Stomach (tissue), 9 donors: ENCODE data around the gene SEMA3A. TPM values are rescaled to one million over a fixed set of nuclear protein-coding genes. Genes with fewer than 3 reads are reported as not detected.

Experiments
- DNase-seq, 2 donors: peaks; one replicate each; pipeline versions ENCODE4 v3.0.0 to v3.0.0-alpha.2; 2013 to 2019
- H3K27ac ChIP-seq, 5 donors: fragments of 200-600 bp in 4 of 5; sonication (generic) in 4 of 5; one replicate each; pipeline ENCODE4 v1.5.1; 2013 to 2019; ENCODE audit warnings: mild to moderate bottlenecking in 1 of 5, moderate library complexity in 1 of 5
- H3K27me3 ChIP-seq, 3 donors: fragments of 200-600 bp; sonication (generic); one replicate each; pipeline ENCODE4 v1.5.1; 2017 to 2019; ENCODE audit warnings: mixed run types in 1 of 3
- H3K36me3 ChIP-seq, 4 donors: fragments of 200-600 bp; sonication (generic); 1 replicate in 3 of 4; 2 replicates in 1 of 4; pipeline ENCODE4 v1.5.1; 2016 to 2019
- H3K4me1 ChIP-seq, 4 donors: fragments of 200-600 bp; sonication (generic); one replicate each; pipeline ENCODE4 v1.5.1; 2016 to 2019
- H3K4me3 ChIP-seq, 4 donors: fragments of 200-600 bp; sonication (generic) in 3 of 4; one replicate each; pipeline ENCODE4 v1.5.1; 2016 to 2019; ENCODE audit warnings: mild to moderate bottlenecking in 1 of 4
- H3K9me3 ChIP-seq, 4 donors: fragments of 200-600 bp; sonication (generic); one replicate each; pipeline ENCODE4 v1.5.1; 2016 to 2019
- CTCF ChIP-seq, 7 experiments: fragments of 450-650 bp in 4 of 7; fragments of 200-600 bp in 3 of 7; sonication (generic) in 3 of 7; IDR thresholded peaks; one replicate each; pipeline ENCODE4 v1.5.1; 2016 to 2019; ENCODE audit warnings: antibody characterized with exemption in 7 of 7, control low read depth in 2 of 7, mild to moderate bottlenecking in 1 of 7
- EP300 ChIP-seq: sonication (generic); formaldehyde crosslinking; IDR thresholded peaks from one replicate; pipeline ENCODE4 v1.6.1; 2017; ENCODE audit warnings: antibody characterized with exemption
- POLR2A ChIP-seq, 4 donors: fragments of 450-650 bp; IDR thresholded peaks; one replicate each; pipeline ENCODE4 v1.6.1; 2016; ENCODE audit warnings: antibody characterized with exemption in 4 of 4, control low read depth in 2 of 4, mild to moderate bottlenecking in 1 of 4, moderate library complexity in 1 of 4
- POLR2AphosphoS5 ChIP-seq, 3 donors: sonication (generic); formaldehyde crosslinking; IDR thresholded peaks; one replicate each; pipeline ENCODE4 v1.6.1; 2016; ENCODE audit warnings: antibody characterized with exemption in 3 of 3
- WGBS, 5 donors: extraction: QIAGEN DNeasy Blood & Tissue Kit in 3 of 5; methylation state at CpG; one replicate each; pipeline versions ENCODE4 v1.1.5 to v1.1.7; 2013 to 2018; 5-methylcytosine and 5-hydroxymethylcytosine counted together
- intact Hi-C: fragments of 100-400 bp; cut with DNase I; formaldehyde crosslinking; loops from one replicate; pipeline ENCODE4 v1.15.1; 2023; ENCODE audit warnings: low total_unique reads
- polyA plus RNA-seq, 3 donors: library from polyadenylated mRNA; stranded (reverse); fragments of 200-250 nt; gene quantifications; one replicate each; pipeline ENCODE4 v1.2.3, GENCODE V29; 2013
- total RNA-seq, 5 donors: library from RNA; depleted of rRNA; stranded (reverse); fragments of >200 nt; gene quantifications; one replicate each; pipeline versions ENCODE4 v1.1.0 to v1.2.3, GENCODE V29; 2014 to 2016
- donor health status: healthy with polysubstance abuse.
- donor health status: Bipolar disorder and iron deficiency.
- donor health status: healthy.

Gene SEMA3A
- total and polyA plus RNA-seq, 8 donors, result 0.31 to 34.8 (median 2.8) TPM

- TF ChIP-seq CTCF (IDR thresholded peaks at IDR 0.05) (no peak), POLR2A (IDR thresholded peaks at IDR 0.05) (no peak), POLR2AphosphoS5 (IDR thresholded peaks at IDR 0.05) (no peak), EP300 (no peak)
- DNase-seq, result no peak
- H3K4me3 ChIP-seq, result no peak overlapping the region
- no peak overlapping the region for H3K27ac ChIP-seq
- H3K9me3 ChIP-seq, result no peaks in the 10 kb centered on the region
- H3K36me3 ChIP-seq, result no peaks in the 10 kb centered on the region
- intact Hi-C loops, result no loop called here
- H3K4me1 ChIP-seq, result peaks cover 0 to 30% (median 8%) of the 10 kb centered on the region in 4 donors
- 70 to 93% (median 77%) methylated on average over 1 of the region's 1 CpG for WGBS, 5 donors
- no peaks in the 10 kb centered on the region for H3K27me3 ChIP-seq
Measured at GRCh38 chr7:84162584-84162983, 32.0 kb downstream of the SEMA3A start.

DNA sequence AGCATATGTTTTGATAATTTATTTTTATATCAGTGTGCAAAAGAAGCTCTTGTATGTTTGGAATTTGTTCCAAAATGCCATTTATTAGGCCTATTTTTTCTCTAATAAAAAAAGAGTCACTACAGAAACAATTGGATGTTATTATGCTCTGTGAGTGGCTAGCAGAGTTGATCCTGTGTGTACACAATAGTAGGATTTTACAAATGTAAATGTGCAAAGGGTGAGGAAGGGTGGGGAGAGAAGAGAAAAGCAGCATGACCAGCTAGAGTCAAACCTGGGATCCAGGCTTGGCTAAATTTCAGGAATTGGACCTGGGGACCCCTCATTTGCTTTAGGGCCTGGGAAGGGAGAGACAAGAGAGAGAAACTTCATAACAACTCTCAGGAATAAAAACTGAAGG, 32.5 kb downstream of the SEMA3A start:
- DNase-seq, result no peak
- no peaks in the 10 kb centered on the region for H3K36me3 ChIP-seq
- no peak overlapping the region for H3K27ac ChIP-seq
- peaks cover 0 to 30% (median 9%) of the 10 kb centered on the region in 4 donors for H3K4me1 ChIP-seq
- H3K4me3 ChIP-seq, result no peak overlapping the region
- intact Hi-C loops, result no loop called here
- no peaks in the 10 kb centered on the region for H3K9me3 ChIP-seq
- H3K27me3 ChIP-seq, result no peaks in the 10 kb centered on the region
- no peak for TF ChIP-seq EP300
- no peak for TF ChIP-seq POLR2AphosphoS5 (IDR thresholded peaks at IDR 0.05)
- TF ChIP-seq CTCF (IDR thresholded peaks at IDR 0.05), result no peak
- TF ChIP-seq POLR2A (IDR thresholded peaks at IDR 0.05), result no peak

DNA sequence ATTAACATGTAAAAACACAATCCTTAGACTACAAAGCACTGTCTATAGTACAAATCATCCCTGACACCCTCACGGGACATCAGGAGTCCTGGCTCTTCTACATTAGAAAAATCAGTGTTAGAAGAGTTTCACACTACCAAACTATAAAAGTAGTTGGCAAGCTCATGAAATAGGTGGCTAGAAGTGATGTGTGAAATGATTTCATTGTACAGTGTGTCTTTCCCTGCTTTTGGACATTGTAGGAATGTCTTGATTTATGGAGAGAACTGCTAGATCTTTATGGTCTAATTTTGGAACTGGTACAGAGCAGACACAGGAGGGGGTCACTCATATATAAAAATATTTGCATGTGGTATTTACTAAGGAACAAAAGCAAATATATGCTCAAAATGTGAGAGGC, 33.2 kb downstream of the SEMA3A start:
- no peak overlapping the region for H3K4me3 ChIP-seq
- no peak for TF ChIP-seq EP300
- no peak for TF ChIP-seq CTCF (IDR thresholded peaks at IDR 0.05)
- TF ChIP-seq POLR2AphosphoS5 (IDR thresholded peaks at IDR 0.05), result no peak
- no peak for TF ChIP-seq POLR2A (IDR thresholded peaks at IDR 0.05)
- H3K36me3 ChIP-seq, result no peaks in the 10 kb centered on the region
- no peak for DNase-seq
- H3K9me3 ChIP-seq, result no peaks in the 10 kb centered on the region
- H3K4me1 ChIP-seq, result peaks cover 0 to 36% (median 12%) of the 10 kb centered on the region in 4 donors
- intact Hi-C loops, result no loop called here
- no peak overlapping the region for H3K27ac ChIP-seq
- no peaks in the 10 kb centered on the region for H3K27me3 ChIP-seq
- 88 to 100% (median 92%) methylated on average over 1 of the region's 1 CpG for WGBS, 5 donors

GRCh38 chr7:84159435-84159834, 35.2 kb downstream of the SEMA3A start:
- Histone ChIP-seq H3K4me1 (peaks cover 0 to 51% (median 19%) of the 10 kb centered on the region in 4 donors), H3K27me3 (no peaks in the 10 kb centered on the region), H3K4me3 (no peak overlapping the region), H3K9me3 (no peaks in the 10 kb centered on the region), H3K36me3 (no peaks in the 10 kb centered on the region), H3K27ac (no peak overlapping the region)
- no peak for DNase-seq
- TF ChIP-seq CTCF (IDR thresholded peaks at IDR 0.05) (no peak), POLR2AphosphoS5 (IDR thresholded peaks at IDR 0.05) (no peak), POLR2A (IDR thresholded peaks at IDR 0.05) (no peak), EP300 (no peak)
- intact Hi-C loops, result no loop called here
